IMR-90 (cell line): ENCODE data around the gene ERLIN1. TPM values are rescaled to one million over a fixed set of nuclear protein-coding genes. Genes with fewer than 3 reads are reported as not detected.

ENCODE experiments used
- ATAC-seq: fragments of 200-7000 bp; cut with Tn5 transposase; 2 replicates; pipeline ENCODE4 v1.9.1; 2020; ENCODE audit warnings: low read depth, mild to moderate bottlenecking, moderate library complexity
- BruUV-seq: library from RNA; stranded (reverse); fragments of 400-500 nt; replicated peaks from 2 replicates; lab custom pipeline; 2021; lab: Mats Ljungman, UMichigan
- CTCF ChIA-PET: fragments of 300-600 bp; formaldehyde crosslinking; extraction: SDS; loops from one replicate; lab custom pipeline; 2021; ENCODE audit warnings: antibody characterized with exemption; lab: Yijun Ruan, JAX
- POLR2A ChIA-PET: fragments of 300-600 bp; sonication (Branson Sonifier 250); formaldehyde crosslinking; loops from one replicate; lab custom pipeline; 2022; ENCODE audit warnings: antibody characterized with exemption; ENCODE audit not compliant: unreplicated experiment; lab: Charles Lee
- DNase-seq: peaks from one replicate; pipeline ENCODE4 v3.0.0; 2013
- H2AFZ ChIP-seq: replicated peaks from 2 replicates; pipeline ENCODE3; 2013; ENCODE audit warnings: low read length, mild to moderate bottlenecking; ENCODE audit not compliant: poor library complexity
- H2AK5ac ChIP-seq: 2 replicates; pipeline ENCODE4 v1.6.1; 2013; ENCODE audit warnings: low read depth, low read length, inconsistent platforms
- H2AK9ac ChIP-seq: replicated peaks from 2 replicates; pipeline ENCODE3; 2013; ENCODE audit warnings: mild to moderate bottlenecking, low read depth, low read length, moderate library complexity; ENCODE audit not compliant: poor library complexity
- H2BK120ac ChIP-seq: 2 replicates; pipeline ENCODE4 v1.6.1; 2013; ENCODE audit warnings: low read depth, low read length, inconsistent platforms
- H2BK15ac ChIP-seq: 3 replicates; pipeline ENCODE4 v1.6.1; 2013; ENCODE audit warnings: low read depth, low read length, inconsistent platforms
- H2BK20ac ChIP-seq: 2 replicates; pipeline ENCODE4 v1.6.1; 2013; ENCODE audit warnings: low read depth, mild to moderate bottlenecking, inconsistent platforms, low read length, moderate library complexity
- H2BK5ac ChIP-seq: 2 replicates; pipeline ENCODE4 v1.6.1; 2013; ENCODE audit warnings: mild to moderate bottlenecking, low read depth, low read length, inconsistent platforms; ENCODE audit not compliant: poor library complexity, severe bottlenecking
- H3K14ac ChIP-seq: replicated peaks from 2 replicates; pipeline ENCODE4 v1.6.1; 2013; ENCODE audit warnings: low read depth, low read length, inconsistent platforms
- H3K18ac ChIP-seq: 2 replicates; pipeline ENCODE4 v1.6.1; 2013; ENCODE audit warnings: low read depth, low read length, control low read depth
- H3K23ac ChIP-seq: 2 replicates; pipeline ENCODE4 v1.6.1; 2013; ENCODE audit warnings: low read depth, low read length, inconsistent platforms
- H3K27ac ChIP-seq: 2 replicates; pipeline ENCODE4 v1.5.1; 2013; ENCODE audit warnings: mild to moderate bottlenecking, control low read depth, low read length; ENCODE audit not compliant: insufficient read depth
- H3K27me3 ChIP-seq: 2 replicates; pipeline ENCODE4 v1.6.1; 2013; ENCODE audit warnings: low read length; ENCODE audit not compliant: control insufficient read depth, insufficient read depth
- H3K36me3 ChIP-seq: 2 replicates; pipeline ENCODE4 v1.6.1; 2013; ENCODE audit warnings: low read length, mixed read lengths; ENCODE audit not compliant: control insufficient read depth, insufficient read depth
- H3K4ac ChIP-seq: 2 replicates; pipeline ENCODE4 v1.6.1; 2013; ENCODE audit warnings: low read depth, low read length, inconsistent platforms
- H3K4me1 ChIP-seq: 2 replicates; pipeline ENCODE4 v1.6.1; 2013; ENCODE audit warnings: low read length, mixed read lengths; ENCODE audit not compliant: control insufficient read depth, insufficient read depth
- H3K4me2 ChIP-seq: 2 replicates; pipeline ENCODE4 v1.6.1; 2013; ENCODE audit warnings: low read depth, mild to moderate bottlenecking, control low read depth, low read length, moderate library complexity
- H3K4me3 ChIP-seq: 2 replicates; pipeline ENCODE4 v1.5.1; 2013; ENCODE audit warnings: low read depth, mild to moderate bottlenecking, control low read depth, low read length, moderate library complexity; ENCODE audit not compliant: insufficient read depth
- H3K56ac ChIP-seq: 2 replicates; pipeline ENCODE4 v1.6.1; 2013; ENCODE audit warnings: low read length, inconsistent platforms; ENCODE audit not compliant: insufficient read depth; ENCODE audit errors: extremely low read depth
- H3K79me1 ChIP-seq, 2 experiments: 2 replicates each; pipeline ENCODE4 v1.6.1; 2013; ENCODE audit warnings: low read length in 2 of 2, inconsistent platforms in 1 of 2, low read depth in 1 of 2
- H3K9ac ChIP-seq: 2 replicates; pipeline ENCODE4 v1.6.1; 2013; ENCODE audit warnings: low read depth, low read length, control low read depth
- H3K9me1 ChIP-seq: 2 replicates; pipeline ENCODE4 v1.6.1; 2013; ENCODE audit warnings: low read length, inconsistent platforms; ENCODE audit not compliant: insufficient read depth
- H3K9me3 ChIP-seq: 2 replicates; pipeline ENCODE4 v1.6.1; 2013; ENCODE audit warnings: low read length; ENCODE audit not compliant: control insufficient read depth, insufficient read depth
- H4K20me1 ChIP-seq: 2 replicates; pipeline ENCODE4 v1.6.1; 2013; ENCODE audit warnings: low read length, inconsistent platforms; ENCODE audit not compliant: insufficient read depth
- H4K5ac ChIP-seq: 2 replicates; pipeline ENCODE4 v1.6.1; 2013; ENCODE audit warnings: mild to moderate bottlenecking, low read depth, low read length, control low read depth
- H4K8ac ChIP-seq, 2 experiments: 2 replicates each; pipeline ENCODE4 v1.6.1; 2013; ENCODE audit warnings: low read depth in 2 of 2, low read length in 2 of 2, control low read depth in 1 of 2, inconsistent platforms in 1 of 2
- H4K91ac ChIP-seq: 2 replicates; pipeline ENCODE4 v1.6.1; 2013; ENCODE audit warnings: low read depth, low read length, inconsistent platforms; ENCODE audit not compliant: insufficient read depth
- BHLHE40 ChIP-seq: fragments of 150-350 bp; IDR thresholded peaks from 2 replicates; pipeline ENCODE4 v1.6.1; 2016; ENCODE audit warnings: mild to moderate bottlenecking, low read depth, low read length
- CEBPB ChIP-seq: IDR thresholded peaks from 2 replicates; pipeline ENCODE4 v1.6.1; 2012; ENCODE audit warnings: low read depth, low read length, improper control_type of control experiment
- CHD1 ChIP-seq: IDR thresholded peaks from 2 replicates; pipeline ENCODE4 v1.6.1; 2012; ENCODE audit warnings: low read depth, low read length, improper control_type of control experiment
- CTCF ChIP-seq: conservative IDR thresholded peaks from 2 replicates; pipeline ENCODE4 v1.5.1; 2012; ENCODE audit warnings: mild to moderate bottlenecking, low read depth, low read length, improper control_type of control experiment
- FOS ChIP-seq: fragments of 150-350 bp; IDR thresholded peaks from 2 replicates; pipeline ENCODE4 v1.6.1; 2016; ENCODE audit warnings: low read depth, low read length
- MAFK ChIP-seq: IDR thresholded peaks from 2 replicates; pipeline ENCODE4 v1.6.1; 2012; ENCODE audit warnings: low read depth, low read length, improper control_type of control experiment
- MAZ ChIP-seq: IDR thresholded peaks from 2 replicates; pipeline ENCODE4 v1.6.1; 2012; ENCODE audit warnings: low read depth, mild to moderate bottlenecking, low read length, improper control_type of control experiment, moderate library complexity, borderline replicate concordance
- MXI1 ChIP-seq: IDR thresholded peaks from 2 replicates; pipeline ENCODE4 v1.6.1; 2012; ENCODE audit warnings: low read depth, mild to moderate bottlenecking, low read length, moderate library complexity, borderline replicate concordance
- NFE2L2 ChIP-seq: fragments of 150-350 bp; IDR thresholded peaks from 2 replicates; pipeline ENCODE4 v1.6.1; 2016; ENCODE audit warnings: low read depth, mild to moderate bottlenecking, low read length
- POLR2A ChIP-seq: IDR thresholded peaks from 2 replicates; pipeline ENCODE4 v1.6.1; 2012; ENCODE audit warnings: mild to moderate bottlenecking, low read depth, low read length
- RAD21 ChIP-seq: IDR thresholded peaks from 2 replicates; pipeline ENCODE4 v1.6.1; 2012; ENCODE audit warnings: low read length, improper control_type of control experiment
- RCOR1 ChIP-seq: IDR thresholded peaks from 2 replicates; pipeline ENCODE4 v1.6.1; 2012; ENCODE audit warnings: mild to moderate bottlenecking, low read length, improper control_type of control experiment; ENCODE audit not compliant: insufficient replicate concordance
- RFX5 ChIP-seq: IDR thresholded peaks from 2 replicates; pipeline ENCODE4 v1.8.0; 2012; ENCODE audit warnings: low read depth, mild to moderate bottlenecking, low read length, moderate library complexity
- SMC3 ChIP-seq: fragments of 150-350 bp; IDR thresholded peaks from 2 replicates; pipeline ENCODE4 v1.6.1; 2016; ENCODE audit warnings: low read depth, mild to moderate bottlenecking, antibody characterized with exemption, low read length, moderate library complexity
- WGBS, 2 experiments: methylation state at CpG; one replicate each; pipeline versions ENCODE4 v1.1.5 to v1.1.7; 2013; ENCODE audit warnings: missing lambda C conversion rate in 2 of 2; ENCODE audit not compliant: insufficient read length in 1 of 2; ENCODE audit errors: extremely low coverage in 2 of 2; 5-methylcytosine and 5-hydroxymethylcytosine counted together
- dilution Hi-C: fragments of 300-500 bp; cut with HindIII; formaldehyde crosslinking; loops from one replicate; pipeline ENCODE4 v1.14.3; 2018; ENCODE audit warnings: low sequenced_read_pairs; ENCODE audit not compliant: unreplicated experiment
- in situ Hi-C: fragments of 300-500 bp; cut with MboI; formaldehyde crosslinking; loops from 3 replicates; pipeline ENCODE4 v1.14.3; 2019; ENCODE audit warnings: low sequenced_read_pairs, inconsistent platforms, mixed read lengths
- intact Hi-C: fragments of 100-400 bp; cut with micrococcal nuclease; formaldehyde crosslinking; loops from 2 replicates; pipeline ENCODE4 v1.10.0; 2022
- polyA plus RNA-seq, 3 experiments: library from polyadenylated mRNA; depleted of rRNA; stranded (reverse); fragments of >200 nt; gene quantifications; 2 replicates each; pipeline ENCODE4 v1.2.3, GENCODE V29; 2012; ENCODE audit warnings: low replicate concordance in 1 of 3
- total RNA-seq: library from RNA; depleted of rRNA; stranded (reverse); fragments of >200 nt; gene quantifications from 2 replicates; pipeline ENCODE4 v1.2.3, GENCODE V29; 2012
- TF ChIP-seq, protein P1 (sequence below): fragments of 150-350 bp; IDR thresholded peaks from 2 replicates; pipeline ENCODE4 v1.6.1; 2016; ENCODE audit warnings: low read depth, mild to moderate bottlenecking, low read length, moderate library complexity, borderline replicate concordance
- TF ChIP-seq, protein P2 (sequence below): fragments of 150-350 bp; IDR thresholded peaks from 2 replicates; pipeline ENCODE4 v1.6.1; 2017; ENCODE audit warnings: mild to moderate bottlenecking, antibody characterized with exemption, low read length, low read depth

Gene ERLIN1
- total and polyA plus RNA-seq, 2 of the 4 experiments (the other 2 are of a cell fraction) = 31.5 to 33.9 TPM

GRCh38 chr10:100162696-100163095 is 23.1 kb downstream of the ERLIN1 start:
- ATAC-seq = no peak
- Histone ChIP-seq H2AK9ac (no peak overlapping the region), H3K9me3 (no peaks in the 10 kb centered on the region), H3K4me3 (no peak overlapping the region), H3K4me2 (no peak overlapping the region), H3K79me1 (peaks cover 7 to 11% of the 10 kb centered on the region in 2 experiments; a peak in 3 of 4 replicates), H2AFZ (no peak overlapping the region), H2AK5ac (no peak overlapping the region), H2BK120ac (no peak overlapping the region), H4K8ac (no peak overlapping the region), H3K56ac (no peak overlapping the region), H4K5ac (no peak overlapping the region), H3K27ac (no peak overlapping the region), H3K23ac (no peak overlapping the region), H4K20me1 (peaks cover 2% of the 10 kb centered on the region; the same call in 1 of the 2 replicates), H3K18ac (no peak overlapping the region), H3K14ac (no peak overlapping the region), H3K9me1 (no peaks in the 10 kb centered on the region), H3K9ac (no peak overlapping the region), H3K4me1 (no peaks in the 10 kb centered on the region), H3K27me3 (no peaks in the 10 kb centered on the region), H2BK15ac (no peak overlapping the region), H4K91ac (no peak overlapping the region), H2BK5ac (no peak overlapping the region), H3K36me3 (peaks cover 7% of the 10 kb centered on the region; the same call in 1 of the 2 replicates), H2BK20ac (no peak overlapping the region), H3K4ac (no peak overlapping the region)
- TF ChIP-seq CEBPB = no peak
- no peak for TF ChIP-seq POLR2A
- TF ChIP-seq SMC3 = no peak
- TF ChIP-seq CHD1 = no peak
- no peak for TF ChIP-seq MAFK
- TF ChIP-seq, protein P1, sequence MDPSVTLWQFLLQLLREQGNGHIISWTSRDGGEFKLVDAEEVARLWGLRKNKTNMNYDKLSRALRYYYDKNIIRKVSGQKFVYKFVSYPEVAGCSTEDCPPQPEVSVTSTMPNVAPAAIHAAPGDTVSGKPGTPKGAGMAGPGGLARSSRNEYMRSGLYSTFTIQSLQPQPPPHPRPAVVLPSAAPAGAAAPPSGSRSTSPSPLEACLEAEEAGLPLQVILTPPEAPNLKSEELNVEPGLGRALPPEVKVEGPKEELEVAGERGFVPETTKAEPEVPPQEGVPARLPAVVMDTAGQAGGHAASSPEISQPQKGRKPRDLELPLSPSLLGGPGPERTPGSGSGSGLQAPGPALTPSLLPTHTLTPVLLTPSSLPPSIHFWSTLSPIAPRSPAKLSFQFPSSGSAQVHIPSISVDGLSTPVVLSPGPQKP = no peak
- no peak for TF ChIP-seq BHLHE40
- no peak for TF ChIP-seq MXI1
- TF ChIP-seq MAZ = no peak
- TF ChIP-seq CTCF = no peak
- TF ChIP-seq RFX5 = no peak
- TF ChIP-seq NFE2L2 = no peak
- TF ChIP-seq, protein P2, sequence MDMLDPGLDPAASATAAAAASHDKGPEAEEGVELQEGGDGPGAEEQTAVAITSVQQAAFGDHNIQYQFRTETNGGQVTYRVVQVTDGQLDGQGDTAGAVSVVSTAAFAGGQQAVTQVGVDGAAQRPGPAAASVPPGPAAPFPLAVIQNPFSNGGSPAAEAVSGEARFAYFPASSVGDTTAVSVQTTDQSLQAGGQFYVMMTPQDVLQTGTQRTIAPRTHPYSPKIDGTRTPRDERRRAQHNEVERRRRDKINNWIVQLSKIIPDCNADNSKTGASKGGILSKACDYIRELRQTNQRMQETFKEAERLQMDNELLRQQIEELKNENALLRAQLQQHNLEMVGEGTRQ = no peak
- TF ChIP-seq RAD21 = no peak
- no peak for TF ChIP-seq RCOR1
- no peak for TF ChIP-seq FOS
- CTCF ChIA-PET = interaction anchor here (0.6 kb wide), 1 partner anchor 268 kb away, joined by 3 read pairs; no protein-coding TSS in a partner anchor
- POLR2A ChIA-PET = no interaction called here
- intact Hi-C loops (no loop called here), in situ Hi-C loops (no loop called here), dilution Hi-C loops (no loop called here)
- WGBS, 2 experiments = no CpG with 5 or more reads among the region's 3 CpGs
- no TSS peak for BruUV-seq
- DNase-seq = no peak
